RPMI7951 (cell line): ENCODE results near the gene CSTB. TPM values are rescaled to one million over a fixed set of nuclear protein-coding genes. Genes with fewer than 3 reads are reported as not detected.
"Not testable (repeated sequence)": the region's sequence is repeated elsewhere in the genome, so short reads cannot be mapped to it uniquely, and the experiment has no call there.

Source experiments
- DNase-seq: peaks from one replicate; pipeline ENCODE4 v3.0.0-alpha.2; 2012; ENCODE audit warnings: low read depth
- total RNA-seq: library from RNA; depleted of rRNA; stranded (reverse); fragments of >200 nt; shearing (Covaris generic); gene quantifications from 2 replicates; pipeline ENCODE4 v1.2.3, GENCODE V29; 2014; rRNA removed

CSTB gene
- 17.6 and 25.7 TPM in 2 replicates for total RNA-seq

- peak; percentile 63 for DNase-seq
Observed at GRCh38 chr21:43775795-43776430, at the start of gene CSTB. Gene CSTB (minus strand): TSS chr21:43776308. CDS start chr21:43776269, 39 bp downstream.

GRCh38 chr21:43825242-43825935 is 49.3 kb upstream of the CSTB start:
- DNase-seq = no peak

GRCh38 chr21:43824333-43825241 is 48.5 kb upstream of the CSTB start:
- DNase-seq = peak; percentile 59

GRCh38 chr21:43822741-43823140 is 46.6 kb upstream of the CSTB start:
- DNase-seq = not testable (repeated sequence)

GRCh38 chr21:43822166-43822565 is 46.1 kb upstream of the CSTB start:
- not testable (repeated sequence) for DNase-seq

GRCh38 chr21:43820466-43820865 is 44.4 kb upstream of the CSTB start:
- no peak for DNase-seq

- no peak for DNase-seq
Observed at GRCh38 chr21:43819511-43820405, 43.6 kb upstream of the CSTB start.

GRCh38 chr21:43818685-43819084 is 42.6 kb upstream of the CSTB start:
- DNase-seq = no peak

GRCh38 chr21:43817157-43818086 is 41.3 kb upstream of the CSTB start:
- no peak for DNase-seq

- no peak for DNase-seq
Observed at GRCh38 chr21:43816611-43817071, 40.5 kb upstream of the CSTB start.

GRCh38 chr21:43815991-43816390 is 39.9 kb upstream of the CSTB start:
- DNase-seq = no peak

- DNase-seq = no peak
Observed at GRCh38 chr21:43815107-43815613, 39.1 kb upstream of the CSTB start.

- no peak for DNase-seq
Observed at GRCh38 chr21:43814215-43815106, 38.4 kb upstream of the CSTB start.

- DNase-seq = no peak
Observed at GRCh38 chr21:43813656-43813980, 37.5 kb upstream of the CSTB start.

GRCh38 chr21:43812957-43813655 is 37.0 kb upstream of the CSTB start:
- DNase-seq = no peak

- DNase-seq = peak; percentile 28
Observed at GRCh38 chr21:43812139-43812821, 36.2 kb upstream of the CSTB start.

- no peak for DNase-seq
Observed at GRCh38 chr21:43811262-43812105, 35.4 kb upstream of the CSTB start.
